OCI-LY1 (cell line): ENCODE measurements around the gene NEK1.

ENCODE experiments used
- EZH2 ChIP-seq: fragments of 200-600 bp; sonication (generic), shearing (Covaris generic); IDR thresholded peaks from 2 replicates; pipeline ENCODE4 v1.8.0; 2017; ENCODE audit warnings: borderline replicate concordance, mixed run types, mild to moderate bottlenecking, antibody characterized with exemption, low read length, moderate library complexity, mixed read lengths
- TF ChIP-seq, protein P1 (sequence below): fragments of 200-600 bp; sonication (generic), shearing (Covaris generic); IDR thresholded peaks from 2 replicates; pipeline ENCODE4 v1.5.1; 2017; ENCODE audit warnings: mild to moderate bottlenecking, antibody characterized with exemption, low read length, moderate library complexity, mixed read lengths

GRCh38 chr4:169493164-169493524, 119.2 kb downstream of the NEK1 start:
- TF ChIP-seq, protein P1, sequence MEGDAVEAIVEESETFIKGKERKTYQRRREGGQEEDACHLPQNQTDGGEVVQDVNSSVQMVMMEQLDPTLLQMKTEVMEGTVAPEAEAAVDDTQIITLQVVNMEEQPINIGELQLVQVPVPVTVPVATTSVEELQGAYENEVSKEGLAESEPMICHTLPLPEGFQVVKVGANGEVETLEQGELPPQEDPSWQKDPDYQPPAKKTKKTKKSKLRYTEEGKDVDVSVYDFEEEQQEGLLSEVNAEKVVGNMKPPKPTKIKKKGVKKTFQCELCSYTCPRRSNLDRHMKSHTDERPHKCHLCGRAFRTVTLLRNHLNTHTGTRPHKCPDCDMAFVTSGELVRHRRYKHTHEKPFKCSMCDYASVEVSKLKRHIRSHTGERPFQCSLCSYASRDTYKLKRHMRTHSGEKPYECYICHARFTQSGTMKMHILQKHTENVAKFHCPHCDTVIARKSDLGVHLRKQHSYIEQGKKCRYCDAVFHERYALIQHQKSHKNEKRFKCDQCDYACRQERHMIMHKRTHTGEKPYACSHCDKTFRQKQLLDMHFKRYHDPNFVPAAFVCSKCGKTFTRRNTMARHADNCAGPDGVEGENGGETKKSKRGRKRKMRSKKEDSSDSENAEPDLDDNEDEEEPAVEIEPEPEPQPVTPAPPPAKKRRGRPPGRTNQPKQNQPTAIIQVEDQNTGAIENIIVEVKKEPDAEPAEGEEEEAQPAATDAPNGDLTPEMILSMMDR: no peak; the same call in 1 of the 2 replicates
- TF ChIP-seq EZH2: no peak
